Measurements from ENCODE around the gene TRIM69.
"Not testable (repeated sequence)": the region's sequence is repeated elsewhere in the genome, so short reads cannot be mapped to it uniquely, and the experiment has no call there.

TRIM69 gene

DNA sequence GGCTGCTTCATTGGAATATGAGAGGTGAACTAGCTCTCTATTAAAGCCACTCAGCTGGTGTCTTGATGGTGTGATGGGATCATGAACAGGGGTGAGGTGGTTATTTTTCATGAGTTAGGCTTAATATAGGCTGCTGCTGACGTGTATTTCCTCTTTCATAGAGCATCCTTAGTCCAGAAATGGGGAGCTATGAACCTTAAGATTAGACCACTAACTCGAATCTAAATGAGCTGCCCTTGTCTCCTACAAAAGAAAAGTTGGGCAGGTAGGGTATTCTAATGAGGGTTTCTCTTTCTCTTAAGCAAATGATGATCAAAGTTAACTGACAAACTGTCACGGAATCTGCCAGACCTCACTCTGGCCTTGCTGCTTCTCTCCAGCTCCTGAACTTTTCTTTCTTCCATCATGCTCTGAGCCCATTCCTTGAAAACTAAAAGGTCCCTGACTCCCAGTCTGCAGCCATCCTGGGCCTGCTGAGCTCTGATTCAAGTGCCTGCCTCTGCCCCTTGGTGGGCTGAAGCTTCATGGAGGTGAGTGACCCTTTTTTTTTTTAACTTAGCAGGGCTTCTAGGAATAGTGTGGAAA is at the start of gene TRIM69:
TSS of gene TRIM69 (plus strand) at position 348 of the 585 bp plus-strand sequence. CDS start at position 525, 177 bp downstream.
- no peak for DNase-seq

DNA sequence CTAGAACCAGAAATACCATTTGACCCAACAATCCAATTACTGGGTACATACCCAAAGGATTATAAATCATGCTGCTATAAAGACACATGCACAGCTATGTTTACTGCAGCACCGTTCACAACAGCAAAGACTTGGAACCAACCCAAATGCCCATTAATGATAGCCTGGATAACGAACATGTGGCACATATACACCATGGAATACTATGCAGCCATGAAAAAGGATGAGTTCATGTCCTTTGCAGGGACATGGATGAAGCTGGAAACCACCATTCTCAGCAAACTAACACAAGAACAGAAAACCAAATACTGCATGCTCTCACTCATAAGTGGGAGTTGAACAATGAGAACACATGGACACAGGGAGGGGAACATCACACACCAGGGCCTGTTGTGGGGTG is 47.0 kb upstream of the TRIM69 start:
- DNase-seq: not testable (repeated sequence)

GRCh38 chr15:44690245-44690644 is 46.1 kb upstream of the TRIM69 start:
- not testable (repeated sequence) for DNase-seq

- DNase-seq: no peak
These were observed 43.7 kb upstream of the TRIM69 start for GRCh38 chr15:44692659-44693058.

DNA sequence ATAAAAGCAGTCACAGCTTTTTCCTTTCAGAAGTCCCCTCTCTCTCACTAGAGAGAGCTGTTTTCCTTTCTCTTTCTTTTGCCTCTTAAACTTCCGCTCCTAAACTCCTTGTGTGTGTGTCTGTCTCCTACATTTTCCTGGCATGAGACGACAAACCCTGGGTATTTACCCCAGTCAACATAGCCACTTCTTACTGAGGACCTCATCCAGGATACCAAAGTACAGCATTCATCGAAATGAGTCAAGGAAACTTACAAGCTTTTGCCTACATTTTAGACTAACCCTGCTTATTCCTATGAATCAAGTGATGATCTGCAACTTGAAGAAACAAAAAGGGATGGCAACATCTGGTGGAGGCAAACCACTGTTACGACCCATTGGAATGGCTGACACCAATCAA is 41.9 kb upstream of the TRIM69 start:
- DNase-seq: no peak

- DNase-seq: no peak
These were observed 41.0 kb upstream of the TRIM69 start for GRCh38 chr15:44695294-44695693.

- DNase-seq: no peak
These were observed 39.3 kb upstream of the TRIM69 start for GRCh38 chr15:44697014-44697413.

DNA sequence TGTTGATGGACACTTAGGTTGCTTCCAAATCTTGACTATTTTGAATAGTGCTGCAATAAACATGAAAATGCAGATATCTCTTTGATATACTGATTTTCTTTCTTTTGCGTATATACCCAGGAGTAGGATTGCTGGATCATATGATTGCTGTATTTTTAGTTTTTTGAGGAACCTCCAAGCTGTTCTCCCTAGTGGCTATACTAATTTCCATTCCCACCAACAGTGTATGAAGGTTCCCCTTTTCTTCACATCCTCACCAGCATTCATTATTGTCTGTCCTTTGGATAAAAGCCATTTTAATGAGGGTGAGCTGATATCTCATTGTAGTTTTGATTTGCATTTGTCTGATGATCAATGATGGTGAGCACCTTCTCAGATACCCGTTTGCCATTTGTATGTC is 37.7 kb upstream of the TRIM69 start:
- DNase-seq: no peak

DNA sequence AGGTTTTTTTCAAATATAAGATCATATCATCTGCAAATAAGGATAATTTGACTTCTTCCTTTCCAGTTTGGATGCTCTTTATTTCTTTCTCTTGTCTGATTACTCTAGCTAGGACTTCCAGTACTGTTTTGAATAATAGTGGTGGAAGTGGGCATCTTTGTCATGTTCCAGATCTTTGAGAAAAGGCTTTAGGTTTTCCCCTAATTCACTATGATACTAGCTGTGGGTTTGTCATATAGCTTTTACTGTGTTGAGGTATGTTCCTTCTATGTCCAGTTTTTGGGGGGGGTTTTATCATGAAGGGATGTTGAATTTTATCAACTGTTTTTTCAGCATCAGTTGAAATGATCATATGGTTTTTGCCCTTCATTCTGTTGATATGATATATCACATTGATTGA is 35.7 kb upstream of the TRIM69 start:
- DNase-seq: not testable (repeated sequence)

GRCh38 chr15:44705986-44706385 is 30.3 kb upstream of the TRIM69 start:
- DNase-seq: no peak

- DNase-seq: no peak
These were observed 29.9 kb upstream of the TRIM69 start for GRCh38 chr15:44706401-44706800.

- no peak for DNase-seq
These were observed 29.2 kb upstream of the TRIM69 start for GRCh38 chr15:44706946-44707636.

- DNase-seq: no peak
These were observed 25.9 kb upstream of the TRIM69 start for GRCh38 chr15:44710236-44711095.

GRCh38 chr15:44711096-44711742 is 25.1 kb upstream of the TRIM69 start, which contains the start of the genes B2M and PATL2:
B2M (plus strand) TSS chr15:44711517; CDS start chr15:44711547, 30 bp downstream.
PATL2 (minus strand) TSS chr15:44711323; CDS start chr15:44676490, 34,833 bp downstream.
- DNase-seq: peak; percentile 95 to 97

- DNase-seq: peak in 1 of 2 donors; percentile 48
These were observed 24.5 kb upstream of the TRIM69 start for GRCh38 chr15:44711743-44712345.

DNA sequence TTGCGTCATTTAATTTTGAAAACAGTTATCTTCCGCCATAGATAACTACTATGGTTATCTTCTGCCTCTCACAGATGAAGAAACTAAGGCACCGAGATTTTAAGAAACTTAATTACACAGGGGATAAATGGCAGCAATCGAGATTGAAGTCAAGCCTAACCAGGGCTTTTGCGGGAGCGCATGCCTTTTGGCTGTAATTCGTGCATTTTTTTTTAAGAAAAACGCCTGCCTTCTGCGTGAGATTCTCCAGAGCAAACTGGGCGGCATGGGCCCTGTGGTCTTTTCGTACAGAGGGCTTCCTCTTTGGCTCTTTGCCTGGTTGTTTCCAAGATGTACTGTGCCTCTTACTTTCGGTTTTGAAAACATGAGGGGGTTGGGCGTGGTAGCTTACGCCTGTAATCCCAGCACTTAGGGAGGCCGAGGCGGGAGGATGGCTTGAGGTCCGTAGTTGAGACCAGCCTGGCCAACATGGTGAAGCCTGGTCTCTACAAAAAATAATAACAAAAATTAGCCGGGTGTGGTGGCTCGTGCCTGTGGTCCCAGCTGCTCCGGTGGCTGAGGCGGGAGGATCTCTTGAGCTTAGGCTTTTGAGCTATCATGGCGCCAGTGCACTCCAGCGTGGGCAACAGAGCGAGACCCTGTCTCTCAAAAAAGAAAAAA is 23.9 kb upstream of the TRIM69 start:
- peak in 1 of 2 donors; percentile 52 for DNase-seq

GRCh38 chr15:44713006-44713966 is 23.0 kb upstream of the TRIM69 start:
- DNase-seq: no peak

- no peak for DNase-seq
These were observed 21.1 kb upstream of the TRIM69 start for GRCh38 chr15:44715142-44715796.

GRCh38 chr15:44715797-44716334 is 20.5 kb upstream of the TRIM69 start:
- DNase-seq: no peak

All from stimulated activated CD4-positive, alpha-beta T cell treated with anti-CD3 and anti-CD28 coated beads, Interleukin-2, amount 100 ng/mL, for 48 hours (primary cell).